H1 (cell line): Measurements from ENCODE around the gene APBB1. TPM values are rescaled to one million over a fixed set of nuclear protein-coding genes. Genes with fewer than 3 reads are reported as not detected.

ENCODE experiments used
- CTCF ChIA-PET: fragments of 300-600 bp; sonication (Branson Sonifier 250); formaldehyde crosslinking; loops from one replicate; lab custom pipeline; 2021; ENCODE audit not compliant: partially characterized antibody; lab: Charles Lee
- POLR2A ChIA-PET: fragments of 300-600 bp; sonication (Branson Sonifier 250); formaldehyde crosslinking; loops from one replicate; lab custom pipeline; 2021; ENCODE audit warnings: inconsistent platforms; ENCODE audit not compliant: partially characterized antibody; lab: Charles Lee
- DNase-seq, 2 experiments: peaks; one replicate each; pipeline versions ENCODE4 v3.0.0 to v3.0.0-alpha.2; 2010 to 2022; ENCODE audit warnings: low spot score in 2 of 2, low read depth in 1 of 2, mixed read lengths in 1 of 2
- FAIRE-seq: peaks from 2 replicates; lab custom pipeline; 2011; peaks lifted over from hg19 to GRCh38; lab: Jason Lieb, UNC
- H2AFZ ChIP-seq: 2 replicates; pipeline ENCODE4 v1.8.1; 2012; ENCODE audit warnings: low read length, inconsistent platforms
- H2AK5ac ChIP-seq: 2 replicates; pipeline ENCODE4 v1.6.1; 2013; ENCODE audit warnings: low read depth, low read length
- H2BK120ac ChIP-seq: replicated peaks from 2 replicates; pipeline ENCODE3; 2013; ENCODE audit warnings: low read depth, low read length, inconsistent platforms
- H2BK12ac ChIP-seq: 2 replicates; pipeline ENCODE4 v1.6.1; 2013; ENCODE audit warnings: low read depth, low read length
- H2BK15ac ChIP-seq: 2 replicates; pipeline ENCODE4 v1.6.1; 2013; ENCODE audit warnings: low read length
- H2BK20ac ChIP-seq: 2 replicates; pipeline ENCODE4 v1.6.1; 2013; ENCODE audit warnings: low read length
- H2BK5ac ChIP-seq: 2 replicates; pipeline ENCODE4 v1.6.1; 2013; ENCODE audit warnings: low read depth, low read length
- H3K14ac ChIP-seq: 2 replicates; pipeline ENCODE4 v1.6.1; 2013; ENCODE audit warnings: inconsistent platforms; ENCODE audit not compliant: insufficient read length
- H3K18ac ChIP-seq: 2 replicates; pipeline ENCODE4 v1.6.1; 2013; ENCODE audit warnings: low read length; ENCODE audit errors: extremely low read depth
- H3K23ac ChIP-seq: 2 replicates; pipeline ENCODE4 v1.6.1; 2013; ENCODE audit warnings: inconsistent platforms; ENCODE audit not compliant: insufficient read length
- H3K23me2 ChIP-seq: 2 replicates; pipeline ENCODE4 v1.6.1; 2013; ENCODE audit warnings: low read depth, low read length
- H3K27ac ChIP-seq: 2 replicates; pipeline ENCODE4 v1.6.1; 2011; ENCODE audit warnings: low read depth, low read length, inconsistent platforms
- H3K27me3 ChIP-seq, 4 experiments: replicated peaks in 1 of 4; 1 replicate in 1 of 4; 2 replicates in 3 of 4; pipeline versions ENCODE4 v1.6.1 to v1.8.1; 2011 to 2013; ENCODE audit warnings: low read length in 3 of 4, mild to moderate bottlenecking in 3 of 4, inconsistent platforms in 2 of 4, mixed read lengths in 2 of 4, moderate library complexity in 1 of 4; ENCODE audit not compliant: control insufficient read depth in 3 of 4, insufficient read depth in 3 of 4; ENCODE audit errors: extremely low read depth in 1 of 4
- H3K36me3 ChIP-seq, 4 experiments: 2 replicates each; pipeline versions ENCODE4 v1.6.1 to v1.8.1; 2011 to 2013; ENCODE audit warnings: mild to moderate bottlenecking in 4 of 4, low read length in 3 of 4, moderate library complexity in 2 of 4, control low read depth in 1 of 4, inconsistent platforms in 1 of 4; ENCODE audit not compliant: insufficient read depth in 4 of 4, control insufficient read depth in 2 of 4
- H3K4ac ChIP-seq: replicated peaks from 2 replicates; pipeline ENCODE3; 2013; ENCODE audit warnings: low read length, low read depth, mixed read lengths, inconsistent platforms; ENCODE audit not compliant: insufficient read length
- H3K4me1 ChIP-seq, 4 experiments: replicated peaks in 1 of 4; 1 replicate in 1 of 4; 2 replicates in 3 of 4; pipeline versions ENCODE4 v1.6.1 to v1.8.1; 2011 to 2013; ENCODE audit warnings: low read length in 3 of 4, inconsistent platforms in 2 of 4, mixed read lengths in 1 of 4; ENCODE audit not compliant: insufficient read depth in 4 of 4, control insufficient read depth in 3 of 4
- H3K4me2 ChIP-seq, 2 experiments: 2 replicates each; pipeline versions ENCODE4 v1.6.1 to v1.8.1; 2011 to 2013; ENCODE audit warnings: low read depth in 2 of 2, low read length in 2 of 2, control low read depth in 1 of 2, inconsistent platforms in 1 of 2, mild to moderate bottlenecking in 1 of 2; ENCODE audit not compliant: insufficient read depth in 1 of 2
- H3K4me3 ChIP-seq, 4 experiments: fragments of 200-600, 300-600 bp in 1 of 4; sonication (generic), shearing (Covaris generic), sonication (Bioruptor Twin) in 1 of 4; 2 replicates each; pipeline versions ENCODE4 v1.5.1 to v1.8.1; 2011 to 2016; ENCODE audit warnings: low read length in 4 of 4, low read depth in 3 of 4, control low read depth in 2 of 4, inconsistent platforms in 2 of 4, mild to moderate bottlenecking in 2 of 4, mixed read lengths in 1 of 4, moderate library complexity in 1 of 4; ENCODE audit not compliant: insufficient read depth in 2 of 4; ENCODE audit errors: extremely low read depth in 1 of 4
- H3K56ac ChIP-seq: replicated peaks from 2 replicates; pipeline ENCODE3; 2013; ENCODE audit warnings: low read depth, mild to moderate bottlenecking, mixed read lengths, low read length, inconsistent platforms; ENCODE audit not compliant: insufficient read length
- H3K79me1 ChIP-seq: 2 replicates; pipeline ENCODE4 v1.6.1; 2013; ENCODE audit warnings: low read depth, low read length, control low read depth
- H3K79me2 ChIP-seq, 2 experiments: 2 replicates each; pipeline versions ENCODE4 v1.6.1 to v1.8.1; 2012 to 2013; ENCODE audit warnings: low read length in 2 of 2, mild to moderate bottlenecking in 2 of 2, inconsistent platforms in 1 of 2; ENCODE audit not compliant: insufficient read depth in 2 of 2, control insufficient read depth in 1 of 2
- H3K9ac ChIP-seq, 4 experiments: replicated peaks in 1 of 4; 1 replicate in 1 of 4; 2 replicates in 3 of 4; pipeline versions ENCODE4 v1.6.1 to v1.8.1; 2011 to 2013; ENCODE audit warnings: low read depth in 3 of 4, low read length in 3 of 4, control low read depth in 2 of 4, mild to moderate bottlenecking in 2 of 4, moderate library complexity in 2 of 4, inconsistent platforms in 1 of 4; ENCODE audit errors: extremely low read depth in 1 of 4
- H3K9me3 ChIP-seq, 2 experiments: 2 replicates each; pipeline versions ENCODE4 v1.6.1 to v1.8.1; 2012 to 2013; ENCODE audit warnings: mild to moderate bottlenecking in 2 of 2, moderate library complexity in 2 of 2, control low read depth in 1 of 2, inconsistent platforms in 1 of 2, low read depth in 1 of 2, low read length in 1 of 2, mixed read lengths in 1 of 2; ENCODE audit not compliant: insufficient read depth in 2 of 2
- H4K20me1 ChIP-seq, 2 experiments: replicated peaks in 1 of 2; 2 replicates each; pipeline versions ENCODE3 to v1.8.1; 2011 to 2013; ENCODE audit warnings: inconsistent platforms in 2 of 2, low read length in 2 of 2, mild to moderate bottlenecking in 1 of 2; ENCODE audit not compliant: insufficient read depth in 2 of 2, control insufficient read depth in 1 of 2
- H4K5ac ChIP-seq: 2 replicates; pipeline ENCODE4 v1.6.1; 2013; ENCODE audit warnings: low read length, low read depth, mixed read lengths, inconsistent platforms; ENCODE audit not compliant: insufficient read length
- H4K8ac ChIP-seq: 2 replicates; pipeline ENCODE4 v1.8.0; 2013; ENCODE audit warnings: mild to moderate bottlenecking, moderate library complexity, low read length, inconsistent platforms; ENCODE audit not compliant: insufficient read depth; ENCODE audit errors: extremely low read depth
- H4K91ac ChIP-seq: replicated peaks from 2 replicates; pipeline ENCODE3; 2013; ENCODE audit warnings: low read length, mixed read lengths, inconsistent platforms; ENCODE audit not compliant: insufficient read length
- CBX5 ChIP-seq: fragments of 300-800, 300-1000 bp; sonication (generic); IDR thresholded peaks from 2 replicates; pipeline ENCODE4 v1.7.1; 2016; ENCODE audit warnings: antibody characterized with exemption, low read length, low read depth
- RNF2 ChIP-seq: fragments of 200-900, 300-1000 bp; sonication (generic); IDR thresholded peaks from 2 replicates; pipeline ENCODE4 v1.7.1; 2016; ENCODE audit warnings: borderline replicate concordance, low read depth, mild to moderate bottlenecking, antibody characterized with exemption, low read length; ENCODE audit not compliant: poor library complexity, severe bottlenecking; ENCODE audit errors: missing control alignments
- WGBS, 2 experiments: shearing (Covaris generic) in 1 of 2; methylation state at CpG; one replicate each; pipeline versions ENCODE4 v1.1.6 to v1.1.7; 2013 to 2015; ENCODE audit warnings: low lambda C conversion rate in 2 of 2, mixed read lengths in 2 of 2, inconsistent platforms in 1 of 2, low coverage in 1 of 2, missing lambda C conversion rate in 1 of 2; ENCODE audit not compliant: insufficient replicate concordance in 2 of 2, insufficient coverage in 1 of 2, insufficient read length in 1 of 2; ENCODE audit errors: extremely low coverage in 1 of 2, missing lambda C conversion rate in 1 of 2; 5-methylcytosine and 5-hydroxymethylcytosine counted together
- polyA plus RNA-seq, 7 experiments: library from polyadenylated mRNA; depleted of rRNA in 3 of 7; stranded (reverse) in 5 of 7; unstranded in 2 of 7; fragments of >200 nt in 5 of 7; fragments of 200-250 nt in 2 of 7; gene quantifications; 1 replicate in 5 of 7; 2 replicates in 1 of 7; 4 replicates in 1 of 7; pipeline versions ENCODE4 v1.2.1 to v1.2.3, GENCODE V29; 2011 to 2013; ENCODE audit warnings: missing spikeins in 2 of 7, mixed read lengths in 2 of 7
- total RNA-seq: library from RNA; stranded (reverse); fragmentation: NEBNext Ultra II Directional; extraction: Animal tissue kit (Norgen Biotek cat#: 25700); gene quantifications from 2 replicates; pipeline ENCODE4 v1.2.1, GENCODE V29; 2021

APBB1 gene
- total and polyA plus RNA-seq, 2 of the 8 experiments (the other 6 are each of a cell fraction or from before 2014, with no cell fraction given), result 23.9 to 33.1 TPM

DNA sequence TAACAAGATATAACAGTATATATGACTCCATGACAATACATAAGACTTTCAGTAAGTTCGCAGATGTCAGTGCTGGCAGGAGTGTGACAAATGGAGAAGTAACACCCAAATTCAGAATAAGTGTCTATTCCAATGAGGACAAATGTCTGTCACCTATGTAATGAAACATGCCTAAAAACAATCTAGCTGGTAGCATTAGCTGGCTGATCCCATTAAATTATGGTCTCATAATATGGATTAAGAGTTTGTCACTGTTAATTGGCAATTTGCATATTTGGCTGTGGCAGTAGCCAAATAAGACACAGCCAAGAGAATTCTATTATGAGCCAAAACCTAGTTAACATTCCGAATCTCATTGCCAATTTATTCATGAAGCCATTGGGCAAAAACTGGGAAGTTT lies 68.4 kb downstream of the APBB1 start:
- no peaks in the 10 kb centered on the region for H4K20me1 ChIP-seq
- CTCF ChIA-PET, result interaction anchor here (0.8 to 7.4 kb wide), 13 partner anchors 8 to 359 kb away, joined by 3 to 145 read pairs (median 9); partner anchors contain the start of genes CAVIN3 and CCKBR
- no peak for TF ChIP-seq RNF2
- TF ChIP-seq CBX5, result no peak

More for the DNA sequence above, 68.4 kb downstream of the APBB1 start:
- H3K79me2 ChIP-seq, result no peaks in the 10 kb centered on the region
- H4K8ac ChIP-seq, result no peak overlapping the region
- FAIRE-seq (no peak), DNase-seq (no peak)
- H3K9ac ChIP-seq, result no peak overlapping the region
- no peak overlapping the region for H2AFZ ChIP-seq
- H3K56ac ChIP-seq, result no peak overlapping the region
- H3K9me3 ChIP-seq, result 0 out of 4 replicates have a peak, but pooled peaks cover 0 to 4% of the 10 kb centered on the region in 2 experiments
- H2BK5ac ChIP-seq, result no peak overlapping the region
- no peaks in the 10 kb centered on the region; the same call in 1 of the 2 replicates for H3K79me1 ChIP-seq
- no peak overlapping the region for H2AK5ac ChIP-seq
- no peak overlapping the region for H3K14ac ChIP-seq
- no peak overlapping the region for H4K91ac ChIP-seq
- H2BK12ac ChIP-seq, result no peak overlapping the region
- no peak overlapping the region for H3K23ac ChIP-seq
- no peaks in the 10 kb centered on the region for H3K27me3 ChIP-seq
- WGBS, 2 experiments, result 85% methylated on average over 2 of the region's 2 CpGs; no CpG with 5 or more reads in 1 of the 2 experiments
- H3K27ac ChIP-seq, result no peak overlapping the region
- no peak overlapping the region for H3K4me3 ChIP-seq
- H3K36me3 ChIP-seq, result no peaks in the 10 kb centered on the region
- H3K4ac ChIP-seq, result no peak overlapping the region
- H3K23me2 ChIP-seq, result no peaks in the 10 kb centered on the region
- no peaks in the 10 kb centered on the region for H3K4me1 ChIP-seq
- POLR2A ChIA-PET, result no interaction called here
- no peak overlapping the region for H2BK15ac ChIP-seq
- H3K4me2 ChIP-seq, result no peak overlapping the region
- H4K5ac ChIP-seq, result no peak overlapping the region
- no peak overlapping the region for H2BK120ac ChIP-seq
- no peak overlapping the region for H3K18ac ChIP-seq
- H2BK20ac ChIP-seq, result no peak overlapping the region
